Muscle of leg (tissue), 11 donors: Measurements from ENCODE around the gene KRTAP5-7. TPM values are rescaled to one million over a fixed set of nuclear protein-coding genes. Genes with fewer than 3 reads are reported as not detected.
"Not testable (repeated sequence)": the region's sequence is repeated elsewhere in the genome, so short reads cannot be mapped to it uniquely, and the experiment has no call there.

ENCODE experiments used
- DNase-seq: peaks from one replicate; pipeline ENCODE4 v3.0.0; 2013
- H3K27ac ChIP-seq: one replicate; pipeline ENCODE4 v1.5.1; 2013; ENCODE audit warnings: mild to moderate bottlenecking, low read length, control low read depth
- H3K27me3 ChIP-seq: one replicate; pipeline ENCODE4 v1.6.1; 2013; ENCODE audit warnings: low read length; ENCODE audit not compliant: control insufficient read depth, insufficient read depth
- H3K36me3 ChIP-seq: one replicate; pipeline ENCODE4 v1.6.1; 2013; ENCODE audit warnings: low read length; ENCODE audit not compliant: control insufficient read depth, insufficient read depth
- H3K4me1 ChIP-seq: one replicate; pipeline ENCODE4 v1.6.1; 2013; ENCODE audit warnings: low read length; ENCODE audit not compliant: control insufficient read depth, insufficient read depth
- H3K4me3 ChIP-seq: one replicate; pipeline ENCODE4 v1.5.1; 2013; ENCODE audit warnings: low read length, control low read depth
- H3K9me3 ChIP-seq: replicated peaks from 2 replicates; pipeline ENCODE4 v1.6.1; 2013; ENCODE audit warnings: low read depth, low read length; ENCODE audit not compliant: control insufficient read depth
- WGBS: methylation state at CpG from one replicate; pipeline ENCODE4 v1.1.5; 2013; ENCODE audit warnings: missing lambda C conversion rate; ENCODE audit not compliant: insufficient coverage; 5-methylcytosine and 5-hydroxymethylcytosine counted together
- polyA plus RNA-seq, 8 donors: library from polyadenylated mRNA; unstranded; fragments of 120-200 nt; gene quantifications; one replicate each; pipeline versions ENCODE4 v1.2.1 to v1.2.3, GENCODE V29; 2013; ENCODE audit warnings: inconsistent platforms in 1 of 8, low replicate concordance in 1 of 8; ENCODE audit not compliant: insufficient read length in 8 of 8, insufficient read depth in 1 of 8
- total RNA-seq: library from RNA; stranded (reverse); fragments of 120-200 nt; gene quantifications from one replicate; pipeline ENCODE4 v1.2.4, GENCODE V29; 2013

KRTAP5-7 gene
- total and polyA plus RNA-seq, 9 donors: 0.09 to 0.24 TPM; not detected in 7

DNA sequence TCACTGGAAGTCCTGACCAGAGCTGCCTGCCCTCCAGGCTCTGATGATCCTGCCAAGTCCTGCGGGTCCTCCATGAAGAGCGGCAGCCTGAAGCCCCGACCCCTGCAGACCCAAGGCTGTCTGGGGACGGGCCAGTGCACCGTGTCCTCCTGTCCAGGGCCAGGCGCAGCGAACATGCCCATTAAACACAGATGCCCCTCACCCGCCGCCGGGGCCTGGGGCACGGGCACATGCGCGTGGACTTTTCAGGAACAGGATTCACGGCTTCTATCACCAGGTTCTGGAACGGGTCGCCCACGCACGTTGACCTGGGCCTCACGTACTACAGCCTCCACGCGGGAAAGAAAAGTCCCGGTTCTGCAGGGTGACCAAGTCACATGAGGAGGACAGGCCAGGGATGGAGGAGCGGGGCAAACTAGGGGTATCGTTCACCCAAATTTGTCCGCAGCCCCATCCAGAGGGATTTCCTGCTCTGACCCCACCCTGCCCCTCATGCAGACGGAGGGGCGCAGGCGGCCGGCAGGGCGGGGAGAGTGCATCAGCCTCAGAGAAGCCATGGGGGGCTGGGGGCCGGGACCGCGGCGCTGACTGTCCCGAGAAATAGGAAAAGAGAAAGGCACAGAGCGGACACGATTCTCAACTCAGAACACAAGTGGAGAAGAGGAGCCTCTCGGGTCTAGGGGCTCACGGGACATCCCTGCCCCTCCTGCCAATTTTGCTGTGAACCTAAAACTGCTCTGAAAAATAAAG is 44.2 kb downstream of the KRTAP5-7 start:
- 76% methylated on average over 32 of the region's 39 CpGs for WGBS
- not testable (repeated sequence) for H3K9me3 ChIP-seq, DNase-seq, H3K4me3 ChIP-seq, H3K27ac ChIP-seq, H3K4me1 ChIP-seq, H3K36me3 ChIP-seq, H3K27me3 ChIP-seq

DNA sequence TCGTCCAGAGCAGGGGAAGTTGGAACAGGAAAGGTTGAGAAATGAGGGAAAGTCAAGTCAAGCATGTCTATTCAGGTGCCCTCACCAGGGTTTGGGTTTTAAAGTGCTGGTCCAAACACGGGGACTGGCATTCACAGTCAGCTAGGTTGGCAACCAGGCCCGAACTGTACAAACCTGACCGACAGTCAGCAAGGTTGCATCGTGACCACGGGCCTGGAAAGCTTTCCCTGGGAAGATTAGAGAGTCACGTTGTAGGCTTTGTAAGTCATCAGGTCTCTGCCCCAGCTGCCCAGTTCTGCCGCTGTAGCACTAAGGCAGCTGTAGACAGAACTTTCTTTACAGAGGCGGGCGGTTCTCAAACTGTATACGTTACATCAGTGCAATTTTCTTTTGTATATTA is 45.7 kb downstream of the KRTAP5-7 start:
- H3K4me1 ChIP-seq: peaks cover 7% of the 10 kb centered on the region
- H3K9me3 ChIP-seq: no peaks in the 10 kb centered on the region
- peaks cover 11% of the 10 kb centered on the region for H3K27me3 ChIP-seq

GRCh38 chr11:71574418-71574817 is 47.4 kb downstream of the KRTAP5-7 start:
- no peak overlapping the region for H3K4me3 ChIP-seq
- H3K4me1 ChIP-seq: peaks cover 3% of the 10 kb centered on the region
- no peak overlapping the region for H3K27ac ChIP-seq
- DNase-seq: no peak
- no peaks in the 10 kb centered on the region for H3K9me3 ChIP-seq
- peaks cover 13% of the 10 kb centered on the region for H3K27me3 ChIP-seq
- 51% methylated on average over 3 of the region's 5 CpGs for WGBS
- H3K36me3 ChIP-seq: no peaks in the 10 kb centered on the region

More for the DNA sequence above, 45.7 kb downstream of the KRTAP5-7 start:
- H3K27ac ChIP-seq: no peak overlapping the region
- no peak overlapping the region for H3K4me3 ChIP-seq
- 90% methylated on average over 4 of the region's 11 CpGs for WGBS
- no peak for DNase-seq
- H3K36me3 ChIP-seq: no peaks in the 10 kb centered on the region

- Histone ChIP-seq H3K4me1 (peaks cover 8% of the 10 kb centered on the region), H3K4me3 (no peak overlapping the region), H3K27me3 (peaks cover 13% of the 10 kb centered on the region), H3K27ac (no peak overlapping the region), H3K36me3 (no peaks in the 10 kb centered on the region), H3K9me3 (no peaks in the 10 kb centered on the region)
- no peak for DNase-seq
- 67% methylated on average over 1 of the region's 4 CpGs for WGBS
Measured at GRCh38 chr11:71575723-71576424, 48.8 kb downstream of the KRTAP5-7 start.

DNA sequence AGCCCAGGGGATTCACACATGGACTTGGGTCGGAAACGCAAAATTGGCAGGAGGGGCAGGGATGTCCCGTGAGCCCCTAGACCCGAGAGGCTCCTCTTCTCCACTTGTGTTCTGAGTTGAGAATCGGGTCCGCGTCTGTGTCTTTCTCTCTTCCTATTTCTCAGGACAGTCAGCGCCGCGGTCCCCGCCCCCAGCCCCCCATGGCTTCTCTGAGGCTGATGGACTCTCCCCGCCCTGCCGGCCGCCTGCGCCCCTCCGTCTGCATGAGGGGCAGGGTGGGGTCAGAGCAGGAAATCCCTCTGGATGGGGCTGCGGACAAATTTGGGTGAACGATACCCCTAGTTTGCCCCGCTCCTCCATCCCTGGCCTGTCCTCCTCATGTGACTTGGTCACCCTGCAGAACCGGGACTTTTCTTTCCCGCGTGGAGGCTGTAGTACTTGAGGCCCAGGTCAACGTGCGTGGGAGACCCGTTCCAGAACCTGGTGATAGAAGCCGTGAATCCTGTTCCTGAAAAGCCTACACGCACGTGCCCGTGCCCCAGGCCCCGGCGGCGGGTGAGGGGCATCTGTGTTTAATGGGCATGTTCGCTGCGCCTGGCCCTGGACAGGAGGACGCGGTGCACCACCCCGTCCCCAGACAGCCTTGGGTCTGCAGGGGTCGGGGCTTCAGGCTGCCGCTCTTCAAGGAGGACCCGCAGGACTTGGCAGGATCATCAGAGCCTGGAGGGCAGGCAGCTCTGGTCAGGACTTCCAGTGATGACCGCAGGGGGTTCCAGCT is 49.8 kb downstream of the KRTAP5-7 start:
- H3K27me3 ChIP-seq, H3K36me3 ChIP-seq, H3K9me3 ChIP-seq, DNase-seq, H3K27ac ChIP-seq, H3K4me1 ChIP-seq, H3K4me3 ChIP-seq: not testable (repeated sequence)
- 85% methylated on average over 27 of the region's 41 CpGs for WGBS

DNA sequence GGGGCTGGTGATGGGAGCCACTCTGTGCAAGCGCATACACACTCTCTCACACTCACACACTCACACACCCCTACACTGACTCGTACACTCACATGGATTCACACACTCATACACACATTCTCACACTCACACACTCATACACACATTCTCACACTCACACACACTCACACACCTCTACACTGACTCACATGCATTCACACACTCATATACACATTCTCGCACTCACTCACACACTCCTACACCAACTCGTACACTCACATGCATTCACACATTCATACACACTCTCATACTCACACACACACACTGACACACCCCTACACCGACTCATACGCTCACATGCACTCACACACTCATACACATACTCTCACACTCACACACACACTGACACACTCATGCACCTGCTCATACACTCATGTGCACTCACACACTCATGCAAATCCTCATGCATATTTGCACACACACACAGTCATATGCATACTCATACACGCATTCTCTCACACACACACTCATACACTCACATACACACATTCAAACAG is 50.5 kb downstream of the KRTAP5-7 start:
- no peak overlapping the region for H3K4me3 ChIP-seq
- H3K27me3 ChIP-seq: peaks cover 10% of the 10 kb centered on the region
- peaks cover 8% of the 10 kb centered on the region for H3K4me1 ChIP-seq
- WGBS: 86% methylated on average over 7 of the region's 7 CpGs
- no peak for DNase-seq
- no peaks in the 10 kb centered on the region for H3K9me3 ChIP-seq
- H3K36me3 ChIP-seq: no peaks in the 10 kb centered on the region
- H3K27ac ChIP-seq: no peak overlapping the region

Other genes starting within 250 kb of the KRTAP5-7 start
- gene DHCR7, start 78.9 kb upstream of the KRTAP5-7 start, total RNA-seq: 5.7 TPM
- 10 to 100 TPM in 7 of 8 donors, 1 to 10 TPM in 1; 9.6 to 18.8 (median 14.9) TPM for gene DHCR7, start 78.9 kb upstream of the KRTAP5-7 start, polyA plus RNA-seq
- 19.6 TPM for gene NADSYN1, start 74.1 kb upstream of the KRTAP5-7 start, total RNA-seq
- 10 to 100 TPM; 16.4 to 39.3 (median 23.9) TPM for gene NADSYN1, start 74.1 kb upstream of the KRTAP5-7 start, polyA plus RNA-seq
- not detected for gene KRTAP5-8, start 10.8 kb downstream of the KRTAP5-7 start, total RNA-seq
- under 1 TPM in 1 of 8 donors, not detected in 7; 0.12 TPM for gene KRTAP5-8, start 10.8 kb downstream of the KRTAP5-7 start, polyA plus RNA-seq
- not detected for gene KRTAP5-9, start 21.2 kb downstream of the KRTAP5-7 start, total RNA-seq
- under 1 TPM in 4 of 8 donors, not detected in 4; 0.16 to 0.34 (median 0.22) TPM for gene KRTAP5-9, start 21.2 kb downstream of the KRTAP5-7 start, polyA plus RNA-seq
- gene KRTAP5-10, start 38.3 kb downstream of the KRTAP5-7 start, total RNA-seq: not detected
- gene KRTAP5-10, start 38.3 kb downstream of the KRTAP5-7 start, polyA plus RNA-seq: not detected
- gene KRTAP5-11, start 55.6 kb downstream of the KRTAP5-7 start, total RNA-seq: not detected
- under 1 TPM in 1 of 8 donors, not detected in 7; 0.33 TPM for gene KRTAP5-11, start 55.6 kb downstream of the KRTAP5-7 start, polyA plus RNA-seq